ENCODE data around the gene SLC44A4.

The SLC44A4 gene

GRCh38 chr6:31903957-31904356 lies 25.2 kb upstream of the SLC44A4 start:
- no peak for DNase-seq
- Histone ChIP-seq H2AFZ (ENCODE audit: low read length) (no peak overlapping the region), H3K4me1 (ENCODE audit: low read length) (peaks cover 8% of the 10 kb centered on the region; the same call in 1 of the 2 replicates), H3K79me2 (ENCODE audit: low read length) (peaks cover 5% of the 10 kb centered on the region; the same call in 1 of the 2 replicates), H3K36me3 (replicated peaks; ENCODE audit: insufficient read depth, low read length) (no peaks in the 10 kb centered on the region), H3K9ac (ENCODE audit: low read length) (no peak overlapping the region), H3K27ac (ENCODE audit: low read length) (no peak overlapping the region), H3F3A (ENCODE audit: insufficient read depth, low read length) (peaks cover 20% of the 10 kb centered on the region), H3K9me2 (replicated peaks; ENCODE audit: insufficient read depth, low read length) (no peaks in the 10 kb centered on the region), H3K4me2 (ENCODE audit: low read depth, low read length) (no peak overlapping the region), H3K27me3 (replicated peaks; ENCODE audit: insufficient read depth, low read length) (no peaks in the 10 kb centered on the region), H3K4me3 (ENCODE audit: low read length) (no peak overlapping the region), H4K20me1 (ENCODE audit: insufficient read depth, low read length) (no peaks in the 10 kb centered on the region), H3K9me3 (replicated peaks; ENCODE audit: insufficient read depth, low read length) (no peaks in the 10 kb centered on the region)
- no peak for TF ChIP-seq EZH2 (optimal IDR thresholded peaks at IDR 0.05; ENCODE audit: low read depth, low read length)
- no peak for TF ChIP-seq EZH2phosphoT487 (IDR thresholded peaks at IDR 0.05; ENCODE audit: low read length)
- no peak for TF ChIP-seq CTCF (IDR thresholded peaks at IDR 0.05; ENCODE audit: low read length)

GRCh38 chr6:31901953-31902643 lies 23.3 kb upstream of the SLC44A4 start, which contains the start of gene ZBTB12:
ZBTB12 (minus strand) TSS chr6:31902086; CDS start chr6:31901305, 781 bp downstream.
- peaks cover 18% of the 10 kb centered on the region for H3K79me2 ChIP-seq (ENCODE audit: low read length)
- no peak for TF ChIP-seq EZH2phosphoT487 (IDR thresholded peaks at IDR 0.05; ENCODE audit: low read length)
- no peak for TF ChIP-seq CTCF (IDR thresholded peaks at IDR 0.05; ENCODE audit: low read length)
- no peak for TF ChIP-seq EZH2 (optimal IDR thresholded peaks at IDR 0.05; ENCODE audit: low read depth, low read length)

GRCh38 chr6:31901415-31901952 lies 22.7 kb upstream of the SLC44A4 start:
- no peaks in the 10 kb centered on the region for H3K9me3 ChIP-seq (replicated peaks; ENCODE audit: insufficient read depth, low read length)
- no peak overlapping the region for H3K27ac ChIP-seq (ENCODE audit: low read length)
- peak; percentile 44 for DNase-seq

More at GRCh38 chr6:31901953-31902643, 23.3 kb upstream of the SLC44A4 start, which contains the start of gene ZBTB12:
- no peaks in the 10 kb centered on the region for H3K36me3 ChIP-seq (replicated peaks; ENCODE audit: insufficient read depth, low read length)
- no peaks in the 10 kb centered on the region for H3K9me3 ChIP-seq (replicated peaks; ENCODE audit: insufficient read depth, low read length)
- H3K9ac ChIP-seq (ENCODE audit: low read length), result peak within 1 kb of the TSS; percentile 68; the same call in 1 of the 2 replicates
- H3K9me2 ChIP-seq (replicated peaks; ENCODE audit: insufficient read depth, low read length), result no peaks in the 10 kb centered on the region
- peaks cover 3% of the 10 kb centered on the region; the same call in 1 of the 2 replicates for H3K4me1 ChIP-seq (ENCODE audit: low read length)
- peak; percentile 92 for DNase-seq
- H4K20me1 ChIP-seq (ENCODE audit: insufficient read depth, low read length), result no peaks in the 10 kb centered on the region
- H3K4me3 ChIP-seq (ENCODE audit: low read length), result peak within 1 kb of the TSS; percentile 68
- peak within 1 kb of the TSS; percentile 46; the same call in 1 of the 2 replicates for H3K27ac ChIP-seq (ENCODE audit: low read length)
- peaks cover 21% of the 10 kb centered on the region for H3F3A ChIP-seq (ENCODE audit: insufficient read depth, low read length)
- no peaks in the 10 kb centered on the region for H3K27me3 ChIP-seq (replicated peaks; ENCODE audit: insufficient read depth, low read length)
- H2AFZ ChIP-seq (ENCODE audit: low read length), result peak within 1 kb of the TSS; percentile 67
- peak within 1 kb of the TSS; percentile 92 for H3K4me2 ChIP-seq (ENCODE audit: low read depth, low read length)

More at GRCh38 chr6:31901415-31901952, 22.7 kb upstream of the SLC44A4 start:
- Histone ChIP-seq H2AFZ (ENCODE audit: low read length) (no peak overlapping the region), H3K9ac (ENCODE audit: low read length) (peak overlapping the region; percentile 68; the same call in 1 of the 2 replicates), H4K20me1 (ENCODE audit: insufficient read depth, low read length) (no peaks in the 10 kb centered on the region), H3K9me2 (replicated peaks; ENCODE audit: insufficient read depth, low read length) (no peaks in the 10 kb centered on the region), H3K79me2 (ENCODE audit: low read length) (peaks cover 22% of the 10 kb centered on the region), H3K4me1 (ENCODE audit: low read length) (peaks cover 3% of the 10 kb centered on the region; the same call in 1 of the 2 replicates), H3K36me3 (replicated peaks; ENCODE audit: insufficient read depth, low read length) (no peaks in the 10 kb centered on the region), H3F3A (ENCODE audit: insufficient read depth, low read length) (peaks cover 21% of the 10 kb centered on the region), H3K4me3 (ENCODE audit: low read length) (peak overlapping the region; percentile 68; the same call in 1 of the 2 replicates), H3K4me2 (ENCODE audit: low read depth, low read length) (peak overlapping the region; percentile 92), H3K27me3 (replicated peaks; ENCODE audit: insufficient read depth, low read length) (no peaks in the 10 kb centered on the region)
- TF ChIP-seq EZH2 (optimal IDR thresholded peaks at IDR 0.05; ENCODE audit: low read depth, low read length), result no peak
- no peak for TF ChIP-seq CTCF (IDR thresholded peaks at IDR 0.05; ENCODE audit: low read length)
- no peak for TF ChIP-seq EZH2phosphoT487 (IDR thresholded peaks at IDR 0.05; ENCODE audit: low read length)

Data from MM.1S (cell line).